ENCODE results near the gene PHACTR4.
"Not testable (repeated sequence)": the region's sequence is repeated elsewhere in the genome, so short reads cannot be mapped to it uniquely, and the experiment has no call there.

Gene PHACTR4

GRCh38 chr1:28371010-28371377 lies 1.5 kb downstream of the PHACTR4 start:
- DNase-seq (ENCODE audit: low spot score) = no peak

- DNase-seq (ENCODE audit: low spot score) = not testable (repeated sequence)
Observed at GRCh38 chr1:28373450-28373849, 3.9 kb downstream of the PHACTR4 start.

DNA sequence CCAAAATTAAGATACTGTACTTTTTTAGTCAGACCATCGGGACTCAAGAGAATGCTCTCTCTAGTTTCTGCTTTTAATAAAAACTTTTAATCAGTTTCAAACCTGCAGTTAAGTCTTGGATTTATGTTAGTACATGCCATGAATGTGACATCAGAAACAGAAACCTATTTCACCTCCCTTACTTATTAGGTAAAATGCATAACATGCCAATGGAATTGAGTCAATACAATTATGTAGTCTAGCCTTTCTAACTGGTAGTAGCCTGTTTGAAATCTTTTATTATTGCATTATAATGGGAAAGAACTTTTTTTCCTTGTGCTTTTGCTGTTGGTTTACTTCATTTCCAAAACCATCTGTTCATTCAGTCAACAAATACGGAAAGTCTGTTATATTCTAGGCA lies 4.8 kb downstream of the PHACTR4 start:
- no peak for DNase-seq (ENCODE audit: low spot score)

DNA sequence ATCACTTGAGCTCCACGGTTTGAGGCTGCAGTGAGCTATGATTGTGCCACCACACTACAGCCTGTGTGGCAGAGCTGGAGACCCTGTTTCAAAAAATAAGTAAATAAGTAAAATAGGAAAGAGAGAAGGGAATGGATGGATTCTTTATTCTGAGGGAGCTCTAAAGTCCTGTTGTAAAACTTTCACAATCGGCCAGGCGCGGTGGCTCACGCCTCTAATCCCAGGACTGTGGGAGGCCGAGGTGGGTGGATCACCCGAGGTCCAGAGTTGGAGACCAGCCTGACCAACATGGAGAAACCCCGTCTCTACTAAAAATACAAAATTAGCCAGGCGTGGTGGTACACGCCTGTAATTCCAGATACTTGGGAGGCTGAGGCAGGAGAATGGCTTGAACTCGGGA lies 6.1 kb downstream of the PHACTR4 start:
- not testable (repeated sequence) for DNase-seq (ENCODE audit: low spot score)

- not testable (repeated sequence) for DNase-seq (ENCODE audit: low spot score)
Observed at GRCh38 chr1:28376195-28376594, 6.7 kb downstream of the PHACTR4 start.

GRCh38 chr1:28378906-28379305 lies 9.4 kb downstream of the PHACTR4 start:
- no peak for DNase-seq (ENCODE audit: low spot score)

- no peak for DNase-seq (ENCODE audit: low spot score)
Observed at GRCh38 chr1:28380394-28380793, 10.9 kb downstream of the PHACTR4 start.

DNA sequence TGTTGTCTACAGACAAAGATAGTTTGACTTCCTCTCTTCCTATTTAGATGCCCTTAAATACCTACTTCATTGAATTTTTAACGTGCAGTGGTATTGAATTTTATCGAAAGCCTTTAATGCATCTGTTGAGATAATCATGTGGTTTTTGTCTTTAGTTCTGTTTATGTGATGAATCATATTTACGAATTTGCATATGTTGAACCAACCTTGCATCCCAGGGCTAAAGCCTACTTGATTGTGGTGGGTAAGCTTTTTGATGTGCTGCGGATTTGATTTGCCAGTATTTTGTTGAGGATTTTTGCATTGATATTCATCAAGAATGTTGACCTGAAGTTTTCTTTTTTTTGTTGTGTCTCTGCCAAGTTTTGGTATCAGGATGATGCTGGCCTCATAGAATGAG lies 14.2 kb downstream of the PHACTR4 start:
- DNase-seq (ENCODE audit: low spot score) = not testable (repeated sequence)

GRCh38 chr1:28392027-28392652 lies 22.6 kb downstream of the PHACTR4 start:
- no peak for DNase-seq (ENCODE audit: low spot score)

- no peak for DNase-seq (ENCODE audit: low spot score)
Observed at GRCh38 chr1:28394136-28394535, 24.6 kb downstream of the PHACTR4 start.

- no peak for DNase-seq (ENCODE audit: low spot score)
Observed at GRCh38 chr1:28395181-28395580, 25.6 kb downstream of the PHACTR4 start.

DNA sequence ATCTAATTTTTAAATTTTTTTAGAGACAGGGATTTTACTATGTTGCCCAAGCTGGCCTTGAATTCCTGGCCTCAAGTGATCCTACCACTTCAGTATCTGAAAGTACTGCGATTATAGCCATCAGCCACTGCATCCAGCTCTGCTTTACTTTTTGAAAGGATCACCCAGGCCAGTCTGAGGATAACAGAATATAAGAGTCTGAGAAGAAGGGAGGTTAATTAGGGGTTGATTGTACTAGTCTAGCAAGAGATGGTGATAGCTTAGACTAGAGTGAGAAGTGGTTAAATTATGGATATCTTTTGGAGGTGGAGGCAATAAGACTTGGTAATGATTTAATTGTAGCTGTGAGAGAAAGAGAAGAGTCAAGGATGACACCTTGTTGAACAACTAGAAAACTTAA lies 32.2 kb downstream of the PHACTR4 start:
- DNase-seq (ENCODE audit: low spot score) = no peak

DNA sequence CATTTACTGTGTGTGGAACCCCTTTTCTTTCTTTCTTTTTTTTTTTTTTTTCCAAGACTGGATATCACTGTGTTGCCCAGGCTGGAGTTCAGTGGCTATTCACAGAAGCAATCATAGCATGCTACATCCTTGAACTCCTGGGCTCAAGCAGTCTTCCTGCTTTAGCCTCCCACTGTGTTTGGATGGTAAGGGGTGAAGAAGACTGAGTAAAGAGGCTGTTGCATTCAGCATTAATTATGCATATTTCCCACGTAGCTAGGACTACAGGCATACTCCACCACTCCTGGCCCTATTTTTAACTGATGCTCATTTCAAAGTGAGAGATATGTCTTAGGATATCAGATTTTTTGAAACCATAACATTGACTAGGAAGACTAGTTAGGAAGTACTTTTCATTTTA lies 39.5 kb downstream of the PHACTR4 start:
- DNase-seq (ENCODE audit: low spot score) = no peak

- no peak for DNase-seq (ENCODE audit: low spot score)
Observed at GRCh38 chr1:28411656-28412055, 42.1 kb downstream of the PHACTR4 start.

- no peak for DNase-seq (ENCODE audit: low spot score)
Observed at GRCh38 chr1:28412731-28413130, 43.2 kb downstream of the PHACTR4 start.

GRCh38 chr1:28416509-28417194 lies 47.1 kb downstream of the PHACTR4 start:
- DNase-seq (ENCODE audit: low spot score) = no peak

GRCh38 chr1:28417441-28417922 lies 47.9 kb downstream of the PHACTR4 start:
- no peak for DNase-seq (ENCODE audit: low spot score)

DNA sequence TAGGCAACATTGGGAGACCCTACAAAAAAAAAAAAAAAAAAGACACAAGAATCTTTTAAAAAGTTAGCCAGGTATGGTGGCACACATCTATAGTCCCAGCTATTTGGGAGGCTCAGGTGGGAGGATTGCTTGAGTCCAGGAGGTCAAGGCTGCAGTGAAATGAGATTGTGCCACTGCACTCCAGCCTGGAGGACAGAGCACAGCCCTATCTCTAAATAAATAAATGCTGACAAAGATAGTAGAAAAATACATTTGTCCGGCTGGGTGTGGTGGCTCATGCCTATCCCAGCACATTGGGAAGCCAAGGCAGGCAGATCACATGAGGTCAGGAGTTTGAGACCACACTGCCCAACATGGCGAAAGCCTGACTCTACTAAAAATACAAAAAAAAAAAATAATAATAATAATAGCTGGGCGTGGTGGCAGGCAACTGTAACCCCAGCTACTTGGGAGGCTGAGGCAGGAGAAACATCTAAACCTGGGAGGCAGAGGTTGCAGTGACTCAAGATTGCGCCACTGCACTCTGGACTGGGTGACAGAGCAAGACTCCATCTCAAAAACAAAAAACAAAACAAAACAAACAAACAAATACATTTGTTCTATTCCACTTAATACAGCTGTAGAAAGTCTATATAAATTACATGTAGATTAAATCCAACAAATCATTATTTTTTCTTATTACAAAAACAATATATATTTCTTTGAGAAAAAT lies 48.5 kb downstream of the PHACTR4 start:
- DNase-seq (ENCODE audit: low spot score) = no peak

GRCh38 chr1:28421744-28422143 lies 52.2 kb downstream of the PHACTR4 start:
- DNase-seq (ENCODE audit: low spot score) = no peak

- DNase-seq (ENCODE audit: low spot score) = no peak
Observed at GRCh38 chr1:28426831-28427230, 57.3 kb downstream of the PHACTR4 start.

GRCh38 chr1:28428012-28428411 lies 58.5 kb downstream of the PHACTR4 start:
- peak; percentile 7 for DNase-seq (ENCODE audit: low spot score)

DNA sequence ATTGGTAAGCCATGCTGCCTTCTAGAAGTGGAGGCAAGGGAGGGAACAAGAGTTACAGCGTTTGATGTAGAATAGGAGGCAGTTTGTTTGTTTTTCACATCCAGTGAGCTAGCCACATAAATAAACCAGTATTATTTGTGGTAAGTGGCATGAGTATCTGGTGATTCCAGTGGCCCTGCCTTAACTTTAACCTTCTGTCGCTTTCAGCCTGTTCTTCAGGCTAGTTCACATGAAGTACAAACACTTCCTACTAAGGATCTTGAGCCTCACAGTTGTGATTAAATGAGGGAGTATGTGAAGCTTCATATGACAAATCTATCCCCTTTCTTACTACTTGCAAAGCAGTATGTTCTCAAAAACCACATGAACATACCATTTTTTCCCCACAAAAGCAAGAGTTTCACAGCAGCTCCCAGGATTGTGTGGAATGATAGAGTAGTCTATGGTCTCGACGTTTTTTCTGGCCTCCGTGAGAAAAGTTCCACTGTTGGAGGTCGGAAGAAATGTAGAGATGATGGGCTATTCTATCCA lies 59.5 kb downstream of the PHACTR4 start:
- no peak for DNase-seq (ENCODE audit: low spot score)

- DNase-seq (ENCODE audit: low spot score) = no peak
Observed at GRCh38 chr1:28436211-28436769, 66.8 kb downstream of the PHACTR4 start.

Data from pons (tissue), 1 donor.